ENCODE measurements around the gene PTPRO. TPM values are rescaled to one million over a fixed set of nuclear protein-coding genes. Genes with fewer than 3 reads are reported as not detected.

PTPRO gene
- total RNA-seq, 1 donor from 2014 or later, result 21.4 TPM

GRCh38 chr12:15530361-15530760 lies 208.1 kb downstream of the PTPRO start:
- H3K9me3 ChIP-seq, result peaks cover 8% of the 10 kb centered on the region
- no peaks in the 10 kb centered on the region for H3K27me3 ChIP-seq (ENCODE audit: low read depth)
- H3K4me3 ChIP-seq, result no peak overlapping the region
- ATAC-seq (no peak), DNase-seq (no peak)
- intact Hi-C loops (cut with DNase I), result no loop called here
- TF ChIP-seq, protein P1, sequence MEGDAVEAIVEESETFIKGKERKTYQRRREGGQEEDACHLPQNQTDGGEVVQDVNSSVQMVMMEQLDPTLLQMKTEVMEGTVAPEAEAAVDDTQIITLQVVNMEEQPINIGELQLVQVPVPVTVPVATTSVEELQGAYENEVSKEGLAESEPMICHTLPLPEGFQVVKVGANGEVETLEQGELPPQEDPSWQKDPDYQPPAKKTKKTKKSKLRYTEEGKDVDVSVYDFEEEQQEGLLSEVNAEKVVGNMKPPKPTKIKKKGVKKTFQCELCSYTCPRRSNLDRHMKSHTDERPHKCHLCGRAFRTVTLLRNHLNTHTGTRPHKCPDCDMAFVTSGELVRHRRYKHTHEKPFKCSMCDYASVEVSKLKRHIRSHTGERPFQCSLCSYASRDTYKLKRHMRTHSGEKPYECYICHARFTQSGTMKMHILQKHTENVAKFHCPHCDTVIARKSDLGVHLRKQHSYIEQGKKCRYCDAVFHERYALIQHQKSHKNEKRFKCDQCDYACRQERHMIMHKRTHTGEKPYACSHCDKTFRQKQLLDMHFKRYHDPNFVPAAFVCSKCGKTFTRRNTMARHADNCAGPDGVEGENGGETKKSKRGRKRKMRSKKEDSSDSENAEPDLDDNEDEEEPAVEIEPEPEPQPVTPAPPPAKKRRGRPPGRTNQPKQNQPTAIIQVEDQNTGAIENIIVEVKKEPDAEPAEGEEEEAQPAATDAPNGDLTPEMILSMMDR (IDR thresholded peaks at IDR 0.05), result no peak
- no peaks in the 10 kb centered on the region for H3K36me3 ChIP-seq
- no peak overlapping the region for H3K27ac ChIP-seq
- H3K4me1 ChIP-seq, result no peaks in the 10 kb centered on the region

DNA sequence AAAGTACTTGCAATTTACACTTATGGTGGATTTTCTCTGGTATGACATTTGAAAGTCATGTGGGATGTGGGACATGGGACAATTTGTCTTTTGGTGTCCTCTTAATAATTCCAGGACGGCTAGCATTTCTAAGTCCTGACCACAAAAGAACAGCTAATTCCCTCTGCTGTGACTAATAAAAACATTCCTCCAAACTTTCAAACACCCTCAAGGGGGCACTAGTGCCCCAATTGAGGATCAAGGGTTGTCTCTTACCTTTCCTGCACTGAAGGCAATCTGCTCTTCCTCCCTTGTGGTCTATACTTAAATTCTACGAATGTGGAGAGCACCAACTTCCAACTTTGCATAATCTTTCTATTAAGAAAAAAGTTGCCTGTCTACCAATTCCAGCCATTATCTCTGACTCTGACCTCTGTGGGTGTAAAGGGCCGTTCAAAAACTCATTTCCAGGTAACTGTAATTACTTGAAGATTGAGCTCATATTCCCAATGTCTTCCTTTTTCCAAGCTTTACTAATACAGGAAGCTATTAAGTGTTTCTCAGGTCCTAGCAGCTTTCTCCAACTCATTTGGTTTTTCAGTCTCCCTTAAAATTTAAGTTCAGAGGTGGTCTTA lies 210.2 kb downstream of the PTPRO start:
- intact Hi-C loops (cut with DNase I), result no loop called here
- TF ChIP-seq, protein P1 (IDR thresholded peaks at IDR 0.05), result peak; percentile 45
- DNase-seq, result no peak
- no peaks in the 10 kb centered on the region for H3K36me3 ChIP-seq
- peak; percentile 60 to 65 for ATAC-seq
- H3K4me3 ChIP-seq, result no peak overlapping the region
- no peak overlapping the region for H3K27ac ChIP-seq
- no peaks in the 10 kb centered on the region for H3K27me3 ChIP-seq (ENCODE audit: low read depth)
- H3K4me1 ChIP-seq, result no peaks in the 10 kb centered on the region
- peaks cover 8% of the 10 kb centered on the region for H3K9me3 ChIP-seq

- H3K4me3 ChIP-seq, result peak overlapping the region; percentile 12
- peak; percentile 77 to 78 for ATAC-seq
- peak overlapping the region; percentile 63 for H3K27ac ChIP-seq
- intact Hi-C loops (cut with DNase I), result no loop called here
- no peaks in the 10 kb centered on the region for H3K9me3 ChIP-seq
- TF ChIP-seq, protein P1 (IDR thresholded peaks at IDR 0.05), result no peak
- no peaks in the 10 kb centered on the region for H3K4me1 ChIP-seq
- H3K36me3 ChIP-seq, result no peaks in the 10 kb centered on the region
- DNase-seq, result no peak
- no peaks in the 10 kb centered on the region for H3K27me3 ChIP-seq (ENCODE audit: low read depth)
These were observed 212.0 kb downstream of the PTPRO start for GRCh38 chr12:15534322-15534721.

- ATAC-seq (peak; percentile 36 to 64), DNase-seq (no peak)
- H3K36me3 ChIP-seq, result no peaks in the 10 kb centered on the region
- TF ChIP-seq, protein P1 (IDR thresholded peaks at IDR 0.05), result no peak
- no peaks in the 10 kb centered on the region for H3K27me3 ChIP-seq (ENCODE audit: low read depth)
- no peak overlapping the region for H3K4me3 ChIP-seq
- H3K4me1 ChIP-seq, result no peaks in the 10 kb centered on the region
- peak overlapping the region; percentile 63 for H3K27ac ChIP-seq
- intact Hi-C loops (cut with DNase I), result no loop called here
- H3K9me3 ChIP-seq, result no peaks in the 10 kb centered on the region
These were observed 212.6 kb downstream of the PTPRO start for GRCh38 chr12:15534874-15535273.

GRCh38 chr12:15535352-15535781 lies 213.1 kb downstream of the PTPRO start:
- no peaks in the 10 kb centered on the region for H3K9me3 ChIP-seq
- H3K36me3 ChIP-seq, result no peaks in the 10 kb centered on the region
- H3K27me3 ChIP-seq (ENCODE audit: low read depth), result no peaks in the 10 kb centered on the region
- H3K4me3 ChIP-seq, result no peak overlapping the region
- TF ChIP-seq, protein P1 (IDR thresholded peaks at IDR 0.05), result no peak
- DNase-seq (no peak), ATAC-seq (no peak)
- H3K4me1 ChIP-seq, result no peaks in the 10 kb centered on the region
- peak overlapping the region; percentile 63 for H3K27ac ChIP-seq
- intact Hi-C loops (cut with DNase I), result no loop called here

Measured in lower lobe of right lung (tissue), 2 donors.